Natural killer cell (primary cell): ENCODE measurements around the gene ODR4. TPM values are rescaled to one million over a fixed set of nuclear protein-coding genes. Genes with fewer than 3 reads are reported as not detected.
"Not testable (repeated sequence)": the region's sequence is repeated elsewhere in the genome, so short reads cannot be mapped to it uniquely, and the experiment has no call there.

Experiments used
- ATAC-seq, 3 donors: fragments of 150-1000 bp in 2 of 3; fragments of 200-7000 bp in 1 of 3; cut with Tn5 transposase; 1 replicate in 1 of 3; 2 replicates in 2 of 3; pipeline ENCODE4 v1.10.0; 2021; ENCODE audit warnings: mild to moderate bottlenecking in 2 of 3, moderate library complexity in 2 of 3
- DNase-seq, 2 donors: peaks; one replicate each; pipeline versions ENCODE4 v3.0.0 to v3.0.0-alpha.2; 2013 to 2021; ENCODE audit warnings: mixed read lengths in 1 of 2
- H3K27ac ChIP-seq: one replicate; pipeline ENCODE4 v1.5.1; 2013; ENCODE audit warnings: mild to moderate bottlenecking, low read length
- H3K27me3 ChIP-seq: one replicate; pipeline ENCODE4 v1.6.1; 2013; ENCODE audit warnings: low read length; ENCODE audit not compliant: control insufficient read depth, insufficient read depth
- H3K36me3 ChIP-seq: one replicate; pipeline ENCODE4 v1.6.1; 2013; ENCODE audit warnings: low read length; ENCODE audit not compliant: control insufficient read depth, insufficient read depth
- H3K4me1 ChIP-seq: one replicate; pipeline ENCODE4 v1.6.1; 2013; ENCODE audit warnings: low read length; ENCODE audit not compliant: control insufficient read depth, insufficient read depth
- H3K4me3 ChIP-seq: one replicate; pipeline ENCODE4 v1.5.1; 2013; ENCODE audit warnings: low read length
- H3K9me3 ChIP-seq: one replicate; pipeline ENCODE4 v1.6.1; 2013; ENCODE audit warnings: low read length; ENCODE audit not compliant: control insufficient read depth, insufficient read depth
- H3K27ac Mint-ChIP-seq, 2 donors: one replicate each; pipeline ENCODE4 v1.8.0; 2022; ENCODE audit warnings: mild to moderate bottlenecking in 2 of 2, mixed read lengths in 2 of 2, moderate library complexity in 1 of 2
- H3K27me3 Mint-ChIP-seq, 2 donors: one replicate each; pipeline ENCODE4 v1.8.0; 2022; ENCODE audit warnings: low read depth in 2 of 2, mixed read lengths in 2 of 2
- H3K36me3 Mint-ChIP-seq: one replicate; pipeline ENCODE4 v1.8.0; 2022; ENCODE audit warnings: mixed read lengths
- H3K4me1 Mint-ChIP-seq, 2 donors: one replicate each; pipeline ENCODE4 v1.8.0; 2022; ENCODE audit warnings: mixed read lengths in 2 of 2
- H3K4me3 Mint-ChIP-seq: one replicate; pipeline ENCODE4 v1.8.0; 2022; ENCODE audit warnings: mild to moderate bottlenecking, moderate library complexity, mixed read lengths
- H3K9me3 Mint-ChIP-seq, 2 donors: one replicate each; pipeline ENCODE4 v1.8.0; 2022; ENCODE audit warnings: mixed read lengths in 2 of 2
- WGBS: methylation state at CpG from one replicate; pipeline ENCODE4 v1.1.7; 2013; ENCODE audit warnings: missing lambda C conversion rate; ENCODE audit not compliant: insufficient coverage; 5-methylcytosine and 5-hydroxymethylcytosine counted together
- intact Hi-C: fragments of 100-400 bp; cut with micrococcal nuclease; formaldehyde crosslinking; loops from one replicate; pipeline ENCODE4 v1.14.2; 2022
- total RNA-seq, 4 donors: library from RNA; stranded (reverse); fragments of 120-200 nt in 1 of 4; gene quantifications; one replicate each; pipeline versions ENCODE4 v1.2.3 to v1.2.4, GENCODE V29; 2013 to 2022
- TF ChIP-seq, protein P1 (sequence below): fragments of 200-600 bp; IDR thresholded peaks from one replicate; pipeline ENCODE4 v1.8.0; 2022; ENCODE audit warnings: antibody characterized with exemption

ODR4 gene
- total RNA-seq, 3 donors from 2014 or later (not counting 1 experiment from before 2014, with no cell fraction given), result 20.3 to 24.4 (median 21.0) TPM

- Mint-ChIP-seq H3K4me1 (no peaks in the 10 kb centered on the region), H3K9me3 (no peaks in the 10 kb centered on the region), H3K4me3 (no peak overlapping the region), H3K27ac (no peak overlapping the region), H3K27me3 (no peaks in the 10 kb centered on the region), H3K36me3 (no peaks in the 10 kb centered on the region)
- TF ChIP-seq, protein P1, sequence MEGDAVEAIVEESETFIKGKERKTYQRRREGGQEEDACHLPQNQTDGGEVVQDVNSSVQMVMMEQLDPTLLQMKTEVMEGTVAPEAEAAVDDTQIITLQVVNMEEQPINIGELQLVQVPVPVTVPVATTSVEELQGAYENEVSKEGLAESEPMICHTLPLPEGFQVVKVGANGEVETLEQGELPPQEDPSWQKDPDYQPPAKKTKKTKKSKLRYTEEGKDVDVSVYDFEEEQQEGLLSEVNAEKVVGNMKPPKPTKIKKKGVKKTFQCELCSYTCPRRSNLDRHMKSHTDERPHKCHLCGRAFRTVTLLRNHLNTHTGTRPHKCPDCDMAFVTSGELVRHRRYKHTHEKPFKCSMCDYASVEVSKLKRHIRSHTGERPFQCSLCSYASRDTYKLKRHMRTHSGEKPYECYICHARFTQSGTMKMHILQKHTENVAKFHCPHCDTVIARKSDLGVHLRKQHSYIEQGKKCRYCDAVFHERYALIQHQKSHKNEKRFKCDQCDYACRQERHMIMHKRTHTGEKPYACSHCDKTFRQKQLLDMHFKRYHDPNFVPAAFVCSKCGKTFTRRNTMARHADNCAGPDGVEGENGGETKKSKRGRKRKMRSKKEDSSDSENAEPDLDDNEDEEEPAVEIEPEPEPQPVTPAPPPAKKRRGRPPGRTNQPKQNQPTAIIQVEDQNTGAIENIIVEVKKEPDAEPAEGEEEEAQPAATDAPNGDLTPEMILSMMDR, result no peak
- Histone ChIP-seq H3K4me3 (no peak overlapping the region), H3K4me1 (no peaks in the 10 kb centered on the region), H3K9me3 (no peaks in the 10 kb centered on the region), H3K27me3 (no peaks in the 10 kb centered on the region), H3K27ac (no peak overlapping the region), H3K36me3 (no peaks in the 10 kb centered on the region)
- intact Hi-C loops, result no loop called here
- peak in 1 of 3 donors; percentile 35 for ATAC-seq
- WGBS, result 13% methylated on average over 3 of the region's 3 CpGs
- no peak for DNase-seq
Observed at GRCh38 chr1:186454981-186455380, 79.3 kb downstream of the ODR4 start.

DNA sequence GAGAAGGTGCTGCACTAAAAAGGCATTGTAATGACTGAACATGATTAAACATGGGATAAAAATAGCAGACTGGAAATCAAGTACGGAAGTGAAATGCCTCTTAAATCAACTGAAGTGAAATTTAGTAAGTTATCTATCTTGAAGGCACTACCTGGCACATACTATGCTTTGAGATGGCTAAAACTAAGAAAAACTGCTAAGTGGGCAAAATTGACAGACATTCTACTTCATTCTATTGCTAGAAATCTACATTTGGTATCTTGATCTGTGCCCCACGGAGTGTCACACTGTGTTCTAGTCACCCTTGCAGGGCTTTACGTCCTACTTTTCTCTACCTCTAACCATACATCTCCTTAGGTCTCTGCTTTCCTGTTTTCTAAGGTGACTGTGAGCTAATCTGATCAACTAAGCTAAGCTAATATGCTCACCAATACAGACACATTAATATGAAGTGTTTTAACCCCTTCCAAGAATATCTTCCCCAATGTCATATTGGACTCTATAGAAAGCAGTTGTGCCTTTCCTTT lies 81.2 kb downstream of the ODR4 start:
- no peak overlapping the region for H3K4me3 Mint-ChIP-seq
- no peak overlapping the region for H3K4me3 ChIP-seq

DNA sequence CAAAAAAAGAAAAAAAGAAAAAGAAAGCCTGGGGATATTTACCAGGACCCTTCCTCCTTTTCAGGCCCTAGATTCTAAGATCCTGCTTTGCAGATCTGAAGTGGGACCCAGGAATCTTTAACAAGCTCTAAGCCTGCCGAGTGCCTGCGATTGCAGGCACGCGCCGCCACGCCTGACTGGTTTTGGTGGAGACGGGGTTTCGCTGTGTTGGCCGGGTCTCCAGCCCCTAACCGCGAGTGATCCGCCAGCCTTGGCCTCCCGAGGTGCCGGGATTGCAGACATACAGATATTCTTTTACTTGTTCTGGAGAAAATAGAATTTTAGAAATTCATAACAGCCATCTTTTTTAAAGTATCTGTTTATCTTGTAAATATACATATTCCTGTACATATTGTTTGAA lies 83.5 kb downstream of the ODR4 start:
- H3K27ac Mint-ChIP-seq, H3K9me3 Mint-ChIP-seq, DNase-seq, H3K4me1 Mint-ChIP-seq, H3K27me3 Mint-ChIP-seq, H3K4me3 ChIP-seq, H3K27me3 ChIP-seq, intact Hi-C loops, H3K36me3 Mint-ChIP-seq, H3K4me3 Mint-ChIP-seq, H3K4me1 ChIP-seq, H3K27ac ChIP-seq, ATAC-seq, H3K9me3 ChIP-seq, H3K36me3 ChIP-seq: not testable (repeated sequence)
- 97% methylated on average over 13 of the region's 14 CpGs for WGBS

More for the DNA sequence above, 81.2 kb downstream of the ODR4 start:
- Histone ChIP-seq H3K9me3 (no peaks in the 10 kb centered on the region), H3K4me1 (no peaks in the 10 kb centered on the region), H3K27ac (no peak overlapping the region), H3K36me3 (no peaks in the 10 kb centered on the region), H3K27me3 (no peaks in the 10 kb centered on the region)
- TF ChIP-seq, protein P1, result no peak
- intact Hi-C loops, result no loop called here
- DNase-seq (no peak), ATAC-seq (no peak)
- no peaks in the 10 kb centered on the region for H3K27me3 Mint-ChIP-seq
- no peaks in the 10 kb centered on the region for H3K9me3 Mint-ChIP-seq
- no peaks in the 10 kb centered on the region for H3K36me3 Mint-ChIP-seq
- WGBS, result 25% methylated on average over 3 of the region's 3 CpGs
- no peaks in the 10 kb centered on the region for H3K4me1 Mint-ChIP-seq
- H3K27ac Mint-ChIP-seq, result no peak overlapping the region

DNA sequence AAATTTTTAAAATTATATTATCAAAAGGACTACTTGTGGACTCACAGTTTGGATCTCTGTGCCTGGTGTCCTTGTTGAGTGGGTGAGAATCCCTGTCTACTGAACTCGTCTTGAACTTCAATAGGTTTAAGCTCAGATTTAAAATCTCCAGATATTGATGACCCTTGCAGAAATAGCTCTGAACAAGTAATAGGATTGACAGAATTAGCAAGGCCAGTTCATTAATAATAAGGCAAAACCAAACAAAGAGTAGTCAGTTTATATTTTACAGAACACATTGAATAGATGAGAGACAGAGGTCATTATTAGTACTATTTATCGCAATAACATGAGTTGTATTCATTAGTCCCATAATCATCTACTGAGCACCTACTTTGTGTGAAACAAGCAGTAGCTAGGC lies 85.4 kb downstream of the ODR4 start, which contains the start of gene PDC:
TSS of gene PDC (minus strand) at position 101 of the 400 bp plus-strand sequence. CDS start 11,655 bp downstream, outside the sequence.
- 90% methylated on average over 1 of the region's 2 CpGs for WGBS
- Mint-ChIP-seq H3K27me3 (no peaks in the 10 kb centered on the region), H3K9me3 (no peaks in the 10 kb centered on the region), H3K4me1 (no peaks in the 10 kb centered on the region), H3K27ac (no peak within 1 kb of the TSS), H3K4me3 (no peak within 1 kb of the TSS), H3K36me3 (no peaks in the 10 kb centered on the region)
- intact Hi-C loops, result no loop called here
- H3K27me3 ChIP-seq, result no peaks in the 10 kb centered on the region
- H3K4me3 ChIP-seq, result no peak within 1 kb of the TSS
- ATAC-seq, result no peak
- no peak within 1 kb of the TSS for H3K27ac ChIP-seq
- DNase-seq, result no peak
- TF ChIP-seq, protein P1, result no peak
- no peaks in the 10 kb centered on the region for H3K4me1 ChIP-seq
- no peaks in the 10 kb centered on the region for H3K9me3 ChIP-seq
- no peaks in the 10 kb centered on the region for H3K36me3 ChIP-seq
